HG02798 (cell line): ENCODE measurements around the gene USP34.
"Not testable (repeated sequence)": the region's sequence is repeated elsewhere in the genome, so short reads cannot be mapped to it uniquely, and the experiment has no call there.

Source experiments
- ATAC-seq: cut with Tn5 transposase; IDR thresholded peaks from one replicate; pipeline ENCODE4 v1.9.1; 2021; ENCODE audit warnings: mild to moderate bottlenecking; ENCODE audit not compliant: unreplicated experiment, poor library complexity

Gene USP34

DNA sequence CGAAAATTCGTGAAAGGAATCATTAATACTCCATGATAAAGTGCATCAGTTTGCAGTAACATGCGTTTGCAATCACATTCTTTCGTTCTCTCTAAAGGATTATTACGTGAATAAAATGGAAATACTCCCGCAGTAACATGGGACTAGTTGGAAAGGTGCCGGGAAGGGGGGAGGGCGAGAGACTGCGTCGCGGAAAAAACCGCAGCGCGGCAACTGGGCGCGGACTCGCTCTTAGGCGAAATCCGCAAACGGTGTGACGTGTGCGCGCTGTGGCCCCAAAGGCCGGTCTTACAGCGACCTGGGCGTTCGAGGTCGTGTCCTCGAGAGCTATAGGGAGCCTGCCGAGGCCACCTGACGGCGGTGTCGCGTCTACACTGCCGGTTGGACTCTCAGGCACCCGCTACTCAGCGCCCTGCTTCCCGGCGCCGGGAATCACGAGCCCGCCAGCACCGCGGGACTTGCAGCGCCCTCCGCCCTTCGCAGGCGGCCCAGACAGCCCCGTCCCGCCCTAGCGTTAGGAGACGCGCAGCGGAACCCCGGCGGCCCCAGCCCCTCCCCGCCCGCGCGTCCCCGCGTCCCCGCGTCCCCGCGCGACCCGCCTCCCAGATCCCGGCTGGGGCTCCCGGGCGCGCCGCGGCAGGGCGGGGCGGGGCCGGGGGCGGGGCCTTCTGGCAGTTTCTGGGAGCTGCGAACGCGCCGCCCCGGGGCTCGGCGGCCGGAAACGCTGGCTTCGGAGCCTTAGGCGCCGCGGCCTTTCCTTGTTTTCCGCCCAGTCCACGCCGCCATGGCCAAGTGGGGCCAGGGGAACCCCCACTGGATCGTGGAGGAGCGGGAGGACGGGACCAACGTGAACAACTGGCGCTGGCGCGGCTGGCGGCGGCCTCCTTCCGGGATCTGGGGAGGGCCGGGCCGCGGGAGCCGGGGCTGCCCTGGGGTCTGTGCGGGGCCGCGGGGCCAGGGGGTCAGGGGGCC, 293.8 kb downstream of the USP34 start:
- ATAC-seq, result peak; percentile 88

DNA sequence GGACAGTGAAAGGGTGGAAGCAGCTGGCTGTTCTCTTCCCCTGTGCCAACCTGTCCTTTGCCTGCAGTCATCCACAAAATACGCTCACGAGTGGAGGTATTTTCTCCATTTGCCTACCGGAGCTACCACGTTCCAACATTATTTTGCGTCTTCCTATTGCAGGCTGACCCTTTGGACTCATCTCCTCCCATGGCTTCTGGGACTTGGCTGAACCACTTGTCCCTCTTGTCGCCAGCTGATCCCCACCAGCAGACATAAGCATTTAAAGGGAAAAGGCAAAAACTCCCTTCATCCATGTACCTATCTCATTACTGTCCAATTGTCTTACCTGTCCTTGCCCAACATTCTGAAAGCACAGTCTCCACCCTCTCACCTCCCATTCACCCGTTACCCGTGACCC, 295.9 kb downstream of the USP34 start:
- ATAC-seq, result no peak

DNA sequence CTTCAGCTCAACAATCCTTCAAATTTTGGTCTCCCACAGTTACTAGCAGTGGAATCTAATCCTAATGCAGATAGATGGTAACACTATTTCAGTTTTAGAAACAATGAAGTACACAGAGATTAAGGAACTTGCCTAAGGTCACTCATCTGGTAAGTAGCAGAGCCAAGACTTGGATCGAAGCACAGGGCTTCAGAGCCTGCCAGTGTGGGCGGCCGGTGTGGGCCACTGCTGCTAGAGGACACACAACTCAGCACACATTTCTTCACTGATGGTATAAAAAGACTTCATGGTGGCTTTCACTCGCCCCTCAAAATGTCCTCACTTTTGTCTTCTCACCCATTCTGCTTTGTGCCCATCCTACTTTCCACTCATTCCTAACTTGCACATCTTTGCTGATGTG, 297.8 kb downstream of the USP34 start:
- no peak for ATAC-seq

DNA sequence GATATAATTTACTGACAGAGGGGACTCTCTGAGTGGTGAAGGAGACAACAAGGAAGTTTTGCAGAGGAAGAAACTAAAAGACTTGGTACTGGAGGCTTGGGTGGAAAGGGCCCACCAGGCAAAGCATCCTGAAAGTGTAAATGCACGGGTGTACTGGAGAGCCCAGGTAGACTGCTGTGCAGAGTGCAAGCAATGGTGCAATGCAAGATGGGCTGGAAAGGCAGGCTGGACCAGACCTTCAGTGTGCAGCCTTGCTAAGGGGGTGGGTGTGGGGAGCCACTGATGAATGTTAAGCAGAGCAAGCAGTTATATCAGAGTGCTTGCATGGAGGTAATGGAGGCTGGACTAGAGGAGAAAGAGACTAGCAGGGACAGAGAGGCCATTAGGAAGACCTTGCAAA, 298.2 kb downstream of the USP34 start:
- no peak for ATAC-seq

DNA sequence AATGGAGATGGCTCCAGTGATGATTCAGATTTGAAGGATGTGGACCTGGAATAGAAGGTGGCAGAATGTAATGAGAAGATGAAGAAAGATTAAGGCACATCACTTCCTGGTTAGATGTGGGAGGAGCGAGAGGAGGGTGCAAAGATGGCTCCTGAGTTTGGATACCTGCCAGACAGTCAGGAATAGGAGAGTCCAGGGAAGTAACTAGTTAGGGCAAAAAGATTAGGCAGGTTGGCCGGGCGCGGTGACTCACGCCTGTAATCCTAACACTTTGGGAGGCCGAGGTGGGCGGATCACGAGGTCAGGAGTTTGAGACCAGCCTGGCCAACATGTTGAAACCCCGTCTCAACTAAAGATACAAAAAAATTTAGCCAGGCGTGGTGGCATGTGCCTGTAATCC, 303.3 kb downstream of the USP34 start:
- ATAC-seq, result no peak

DNA sequence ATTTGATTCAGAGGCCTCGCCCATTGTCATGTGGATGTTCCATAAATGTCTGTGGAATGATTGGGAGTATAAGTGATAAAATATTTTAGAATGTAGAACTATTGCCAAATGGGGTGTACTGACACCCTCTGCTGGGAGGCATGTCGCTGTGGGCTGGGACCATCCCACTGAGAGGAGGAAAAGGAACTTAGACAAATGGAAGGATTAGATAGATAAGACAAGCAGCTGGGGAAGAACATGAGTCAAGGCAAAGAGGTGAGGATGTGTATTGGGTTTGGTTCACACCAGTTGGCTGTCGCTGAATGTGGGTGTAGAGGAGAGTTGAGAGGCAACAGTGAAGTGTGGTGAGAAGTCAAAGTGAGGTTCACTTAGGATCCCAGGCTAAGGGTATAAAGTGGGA, 304.9 kb downstream of the USP34 start:
- ATAC-seq, result no peak

DNA sequence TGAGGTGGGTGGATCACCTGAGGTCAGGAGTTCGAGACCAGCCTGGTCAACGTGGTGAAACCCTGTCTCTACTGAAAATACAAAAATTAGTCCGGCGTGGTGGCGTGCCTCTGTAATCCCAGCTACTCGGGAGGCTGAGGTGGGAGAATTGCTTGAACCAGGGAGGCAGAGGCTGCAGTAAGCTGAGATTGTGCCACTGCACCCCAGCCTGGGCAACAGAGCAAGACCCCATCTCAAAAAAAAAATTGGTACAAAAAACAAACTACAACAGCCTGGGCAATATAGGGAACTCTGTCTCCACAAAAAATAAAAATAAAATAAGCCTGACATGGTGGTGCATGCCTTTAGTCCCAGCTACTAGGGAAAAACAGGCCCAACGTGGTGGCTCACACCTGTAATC, 305.8 kb downstream of the USP34 start:
- not testable (repeated sequence) for ATAC-seq

DNA sequence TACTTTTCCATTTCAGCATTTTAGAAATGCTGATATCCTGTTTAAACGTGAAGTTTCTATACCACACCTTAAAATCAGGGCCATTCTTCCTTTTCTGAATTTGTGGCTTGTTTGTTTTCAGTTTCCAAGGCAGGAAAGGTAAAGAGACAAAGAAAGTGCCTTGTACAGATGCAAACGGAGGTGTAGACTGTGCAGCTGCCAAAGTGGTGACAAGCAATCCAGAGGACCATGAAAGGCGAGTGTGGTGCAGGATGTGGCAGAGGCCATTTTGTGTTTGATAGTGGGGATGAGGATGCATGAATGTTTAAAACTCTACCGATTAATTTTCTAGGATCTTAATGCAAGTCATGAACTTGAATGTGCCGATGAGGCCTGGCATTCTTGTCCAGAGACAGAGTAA, 308.2 kb downstream of the USP34 start:
- ATAC-seq, result no peak

DNA sequence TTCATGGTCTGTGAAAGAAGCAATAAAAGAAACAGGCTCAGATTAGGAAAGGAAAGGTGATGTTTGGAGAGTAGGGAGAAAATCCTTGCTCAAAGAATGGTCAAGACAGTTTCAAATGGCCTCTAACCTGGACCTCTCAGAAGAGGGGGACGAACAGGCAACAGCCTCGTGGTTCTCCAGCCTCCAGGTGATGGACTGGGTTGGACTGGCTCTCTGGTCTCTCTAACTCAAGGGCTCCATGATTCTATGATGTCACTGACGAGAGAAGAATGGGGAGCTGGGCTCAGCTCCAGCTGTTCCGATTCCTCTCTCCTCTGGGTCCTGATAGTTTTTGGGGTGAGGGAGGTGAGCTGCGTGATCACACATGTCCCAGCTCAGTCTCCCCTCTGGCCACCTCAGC, 309.0 kb downstream of the USP34 start, which contains the start of gene C2orf74:
Gene C2orf74 (plus strand): TSS at position 301 of the 400 bp plus-strand sequence. CDS start 327 bp downstream, outside the sequence.
- no peak for ATAC-seq

DNA sequence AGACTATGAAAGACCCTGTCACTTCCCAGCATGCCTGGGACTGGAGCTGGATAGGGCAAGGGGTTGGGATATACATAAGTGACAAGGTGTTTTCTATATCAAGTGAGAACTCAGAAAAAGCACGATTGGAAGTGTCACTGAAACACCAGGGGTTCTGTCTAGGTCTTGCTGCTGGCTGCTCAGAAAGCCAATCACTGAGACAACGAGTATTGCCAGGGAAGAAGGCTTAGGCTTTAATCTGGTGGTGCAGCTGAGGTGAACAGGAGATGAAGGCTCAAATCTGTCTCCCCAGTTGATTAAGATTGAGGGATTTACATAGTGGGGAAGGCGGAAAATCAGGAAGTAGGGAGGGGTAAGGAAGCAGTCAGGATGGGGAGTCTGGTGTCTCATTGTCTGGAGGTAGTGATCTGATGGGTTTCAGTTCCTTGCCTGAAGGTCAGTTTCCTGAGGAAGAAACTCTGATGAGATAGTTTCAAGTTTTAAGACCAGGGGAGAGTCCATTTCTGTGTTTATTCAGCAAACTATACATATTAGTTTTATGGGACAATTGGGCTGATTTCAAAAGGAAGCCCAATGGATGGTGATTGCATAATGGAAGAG, 312.4 kb downstream of the USP34 start:
- no peak for ATAC-seq

DNA sequence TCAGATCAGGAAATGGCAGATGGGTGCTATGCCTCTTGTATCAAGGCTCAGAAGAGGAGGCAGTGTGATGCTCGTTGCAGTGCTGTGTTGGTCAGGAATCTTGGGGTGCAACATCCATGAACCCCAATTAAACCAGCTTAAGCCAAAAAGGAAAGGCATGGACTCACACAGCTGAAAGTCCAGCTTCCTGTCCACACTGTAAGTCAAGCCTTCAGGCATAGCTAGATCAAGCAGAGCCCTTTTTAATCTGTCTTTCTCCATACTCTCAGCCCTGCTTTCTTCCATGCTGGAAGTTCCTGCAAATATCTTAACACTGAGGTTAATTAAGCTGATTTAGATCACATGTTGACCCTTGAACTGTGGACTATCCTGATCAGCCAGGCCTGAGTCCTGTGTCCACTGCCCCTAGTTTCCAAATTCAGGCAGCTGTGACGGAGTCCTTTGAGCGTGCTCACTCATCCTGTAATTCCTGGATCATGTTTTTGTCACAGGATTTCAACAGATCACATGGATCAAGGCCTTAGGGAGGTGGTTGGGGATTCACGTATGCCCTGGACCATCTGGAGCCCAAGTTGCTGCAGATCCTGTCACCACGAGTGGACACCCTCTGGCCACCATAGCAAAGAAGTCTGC, 313.4 kb downstream of the USP34 start:
- ATAC-seq, result no peak

DNA sequence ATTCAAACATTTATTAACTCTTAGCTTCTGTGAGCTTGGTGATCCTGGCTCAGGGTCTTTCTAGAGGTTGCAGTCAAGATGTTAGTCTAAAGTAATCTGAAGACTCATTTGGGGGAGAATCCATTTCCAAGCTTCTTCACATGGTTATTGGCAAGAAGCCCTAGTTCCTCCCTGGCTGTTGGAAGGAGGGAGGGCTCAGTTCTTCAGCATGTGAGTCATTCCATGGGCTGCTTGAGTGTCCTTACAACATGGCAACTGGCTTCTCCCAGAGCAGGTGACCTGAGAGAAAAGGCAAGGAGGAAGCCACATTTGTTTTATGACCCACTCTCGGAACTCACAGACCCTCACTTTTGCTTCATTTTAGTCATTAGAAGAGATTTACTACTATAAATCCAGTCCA, 319.5 kb downstream of the USP34 start:
- no peak for ATAC-seq

DNA sequence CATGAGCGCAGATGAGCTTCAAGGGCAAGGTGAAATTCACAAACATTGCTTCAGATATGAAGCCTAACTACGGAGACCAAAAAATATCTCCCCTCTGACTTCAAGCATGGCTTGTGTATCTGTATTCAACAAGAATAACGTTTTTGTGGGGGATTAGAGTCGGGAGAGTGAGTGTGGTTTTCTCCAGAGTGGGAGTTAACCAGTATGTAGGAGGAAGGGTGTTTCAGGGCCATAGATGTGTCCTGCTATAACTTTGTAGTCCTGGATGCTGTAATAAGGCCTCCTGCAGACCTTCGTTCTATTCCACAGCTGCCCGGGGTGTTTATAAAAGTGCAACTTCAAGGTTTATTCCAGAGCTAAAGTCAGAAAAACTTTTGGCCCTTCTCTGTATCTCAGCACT, 321.8 kb downstream of the USP34 start:
- ATAC-seq, result no peak

DNA sequence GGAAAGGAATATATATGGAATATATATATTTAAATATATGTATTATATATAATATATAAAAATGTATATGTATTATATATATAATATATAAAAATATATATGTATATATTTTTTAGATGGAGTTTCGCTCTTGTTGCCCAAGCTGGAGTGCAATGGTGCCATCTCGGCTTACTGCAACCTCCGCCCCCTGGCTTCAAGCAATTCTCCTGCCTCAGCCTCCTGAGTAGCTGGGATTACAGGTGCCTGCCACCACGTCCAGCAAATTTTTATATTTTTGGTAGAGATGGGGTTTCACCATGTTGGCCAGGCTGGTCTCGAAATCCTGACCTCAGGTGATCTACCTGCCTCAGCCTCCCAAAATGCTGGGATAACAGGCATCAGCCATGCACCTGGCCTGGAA, 322.8 kb downstream of the USP34 start:
- not testable (repeated sequence) for ATAC-seq

DNA sequence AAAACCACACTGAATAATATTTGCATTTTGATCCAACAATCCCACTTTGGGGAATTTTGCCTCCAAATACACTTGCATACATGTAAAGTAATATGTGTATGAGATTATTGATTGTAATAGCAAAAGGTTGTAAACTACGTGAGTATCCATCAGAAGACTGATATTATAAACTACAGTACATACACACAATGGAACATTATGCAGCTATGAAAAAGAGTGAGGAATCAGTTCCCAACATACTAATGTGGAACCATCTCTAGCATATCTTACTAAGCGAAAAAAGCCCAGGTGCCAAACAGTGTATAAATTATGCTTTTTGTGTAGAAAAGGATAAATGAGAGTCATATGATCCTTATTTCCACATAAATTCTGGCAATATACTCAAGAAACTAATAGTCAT, 324.9 kb downstream of the USP34 start:
- ATAC-seq, result no peak

DNA sequence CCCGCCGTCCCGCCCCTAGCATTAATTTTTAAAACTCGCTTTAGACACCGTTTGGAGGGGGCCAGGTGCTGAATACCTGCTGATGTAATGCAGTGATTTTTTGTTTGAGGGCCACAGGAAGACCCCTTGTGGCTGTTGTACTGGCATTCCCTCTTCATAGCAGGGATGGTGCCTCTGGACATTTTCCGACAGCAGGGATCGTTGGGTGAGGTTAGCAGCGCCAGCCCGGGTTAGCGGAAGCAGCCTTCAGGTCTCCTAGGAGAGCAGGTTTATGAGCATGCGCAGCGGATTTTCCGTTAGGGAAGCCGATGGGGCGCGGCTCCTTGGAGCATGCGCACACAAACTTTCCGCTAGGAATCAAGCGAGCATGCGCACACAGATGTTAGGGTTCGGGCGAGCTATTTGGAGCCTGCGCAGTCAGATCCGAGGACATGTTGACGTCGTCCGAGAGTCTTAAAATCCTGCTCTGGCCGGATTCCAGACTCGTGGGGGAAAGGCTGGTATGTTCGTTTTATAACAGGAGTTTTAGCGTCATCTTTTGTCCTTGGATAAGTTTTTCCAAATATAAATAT, 326.1 kb downstream of the USP34 start:
- ATAC-seq, result peak; percentile 98

DNA sequence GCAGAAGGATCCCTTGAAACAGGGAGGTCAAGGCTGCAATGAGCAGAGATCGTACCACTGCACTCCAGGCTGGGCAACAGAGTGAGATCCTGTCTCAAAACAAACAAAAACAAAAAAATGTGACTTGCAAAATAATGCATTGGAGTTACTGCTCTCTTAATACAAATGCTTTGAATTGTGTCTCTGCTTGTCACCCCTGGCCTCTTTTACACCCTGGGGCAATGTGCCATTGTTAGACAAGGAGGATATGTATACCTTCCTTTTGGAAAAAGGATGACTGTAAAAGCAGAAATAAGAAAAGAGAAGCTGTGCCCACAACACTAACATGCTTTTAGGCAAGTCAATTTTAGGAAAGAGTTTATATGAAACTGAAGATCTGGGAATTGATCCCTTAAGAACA, 329.7 kb downstream of the USP34 start:
- no peak for ATAC-seq

DNA sequence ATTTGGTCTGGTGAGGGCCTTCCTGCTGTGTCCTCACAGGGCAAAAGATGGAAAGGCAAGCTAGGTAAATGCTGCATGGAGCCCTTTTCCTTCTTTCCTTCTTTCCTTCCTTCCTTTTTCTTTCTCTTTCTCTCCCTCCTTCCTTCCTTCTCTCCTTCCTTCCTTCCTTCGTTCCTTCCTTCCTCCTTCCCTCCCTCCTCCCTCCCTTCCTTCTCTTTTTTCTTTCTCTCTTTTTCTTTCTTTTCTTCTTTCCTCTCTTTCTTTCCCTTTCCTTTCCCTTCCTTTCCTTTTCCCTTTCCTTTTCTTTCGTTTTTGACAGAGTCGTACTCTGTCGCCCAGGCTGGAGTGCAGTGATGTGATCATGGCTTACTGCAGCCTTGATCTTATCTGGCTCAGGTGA, 332.0 kb downstream of the USP34 start:
- no peak for ATAC-seq
